Lower leg skin (tissue), 3 donors: ENCODE results near the gene FLNA.

ENCODE experiments used
- CTCF ChIP-seq, 3 donors: fragments of 450-650 bp; IDR thresholded peaks; one replicate each; pipeline ENCODE4 v1.5.1; 2016; ENCODE audit warnings: antibody characterized with exemption in 3 of 3, mild to moderate bottlenecking in 3 of 3, moderate library complexity in 2 of 3
- POLR2A ChIP-seq, 2 donors: fragments of 450-650 bp; IDR thresholded peaks; one replicate each; pipeline ENCODE4 v1.6.1; 2016 to 2017; ENCODE audit warnings: antibody characterized with exemption in 2 of 2, mild to moderate bottlenecking in 1 of 2, moderate library complexity in 1 of 2

GRCh38 chrX:154349359-154349935 is 25.0 kb downstream of the FLNA start:
- TF ChIP-seq CTCF (IDR thresholded peaks at IDR 0.05), result no peak
- no peak for TF ChIP-seq POLR2A (IDR thresholded peaks at IDR 0.05)
